GM23338 (cell line): ENCODE results near the gene JUP. TPM values are rescaled to one million over a fixed set of nuclear protein-coding genes. Genes with fewer than 3 reads are reported as not detected.

Source experiments
- ATAC-seq: fragments of 200-7000 bp; cut with Tn5 transposase; 3 replicates; pipeline ENCODE4 v1.9.1; 2020
- DNase-seq: peaks from one replicate; pipeline ENCODE4 v3.0.0-alpha.2; 2015; ENCODE audit warnings: low spot score
- H2AFZ ChIP-seq: fragments of 200-600 bp; sonication (generic); 2 replicates; pipeline ENCODE4 v1.8.0; 2016; ENCODE audit warnings: antibody characterized with exemption, mild to moderate bottlenecking, moderate library complexity
- H3F3A ChIP-seq: fragments of 200-600 bp; sonication (generic); replicated peaks from 2 replicates; pipeline ENCODE4 v1.8.0; 2017; ENCODE audit warnings: antibody characterized with exemption, mixed run types, low read depth
- H3K27ac ChIP-seq: fragments of 200-600 bp; sonication (generic); 2 replicates; pipeline ENCODE4 v1.6.1; 2016; ENCODE audit warnings: low read depth
- H3K27me3 ChIP-seq: fragments of 200-600 bp; sonication (generic); 2 replicates; pipeline ENCODE4 v1.8.0; 2016; ENCODE audit warnings: mild to moderate bottlenecking, mixed run types, moderate library complexity; ENCODE audit not compliant: insufficient read depth
- H3K36me3 ChIP-seq: fragments of 200-600 bp; sonication (generic); 2 replicates; pipeline ENCODE4 v1.8.0; 2016; ENCODE audit warnings: mild to moderate bottlenecking; ENCODE audit not compliant: insufficient read depth
- H3K4me1 ChIP-seq: fragments of 200-600 bp; sonication (generic); 2 replicates; pipeline ENCODE4 v1.8.0; 2016; ENCODE audit warnings: mild to moderate bottlenecking, moderate library complexity; ENCODE audit not compliant: insufficient read depth
- H3K4me2 ChIP-seq: fragments of 200-600 bp; sonication (generic); 2 replicates; pipeline ENCODE4 v1.7.1; 2017; ENCODE audit warnings: mixed run types
- H3K4me3 ChIP-seq: fragments of 200-600 bp; sonication (generic); 2 replicates; pipeline ENCODE4 v1.6.1; 2016; ENCODE audit warnings: mixed run types
- H3K79me2 ChIP-seq: fragments of 200-600 bp; sonication (generic); replicated peaks from 2 replicates; pipeline ENCODE4 v1.8.0; 2017; ENCODE audit warnings: mild to moderate bottlenecking; ENCODE audit not compliant: insufficient read depth
- H3K9me2 ChIP-seq: fragments of 200-600 bp; sonication (generic); 2 replicates; pipeline ENCODE4 v1.8.0; 2017; ENCODE audit not compliant: insufficient read depth
- H4K20me1 ChIP-seq: fragments of 200-600 bp; sonication (generic); replicated peaks from 2 replicates; pipeline ENCODE4 v1.8.0; 2017; ENCODE audit warnings: mild to moderate bottlenecking; ENCODE audit not compliant: insufficient read depth
- H3K27ac Mint-ChIP-seq: 2 replicates; pipeline ENCODE4 v1.8.0; 2020; ENCODE audit warnings: inconsistent platforms, mild to moderate bottlenecking, moderate library complexity, mixed read lengths
- H3K27me3 Mint-ChIP-seq: 3 replicates; pipeline ENCODE4 v1.8.0; 2022; ENCODE audit warnings: low read depth, mild to moderate bottlenecking, moderate library complexity, mixed read lengths, inconsistent platforms; ENCODE audit not compliant: insufficient read depth, poor library complexity
- H3K36me3 Mint-ChIP-seq: 3 replicates; pipeline ENCODE4 v1.8.0; 2021; ENCODE audit warnings: low read depth, mild to moderate bottlenecking, inconsistent platforms, moderate library complexity, mixed read lengths
- H3K4me1 Mint-ChIP-seq: 3 replicates; pipeline ENCODE4 v1.8.0; 2020; ENCODE audit warnings: mild to moderate bottlenecking, inconsistent platforms, mixed read lengths
- H3K4me3 Mint-ChIP-seq: 3 replicates; pipeline ENCODE4 v1.8.0; 2021; ENCODE audit warnings: moderate library complexity, mild to moderate bottlenecking, inconsistent platforms, mixed read lengths
- H3K9me3 Mint-ChIP-seq: 3 replicates; pipeline ENCODE4 v1.8.0; 2020; ENCODE audit warnings: moderate library complexity, mild to moderate bottlenecking, inconsistent platforms, mixed read lengths
- CREB1 ChIP-seq: fragments of 250-450 bp; sonication (Bioruptor Pico); IDR thresholded peaks from 2 replicates; pipeline ENCODE4 v1.5.0; 2020; ENCODE audit warnings: low read depth, mild to moderate bottlenecking, moderate library complexity
- CTCF ChIP-seq, 2 experiments: fragments of 200-600 bp in 1 of 2; sonication (generic) in 1 of 2; conservative IDR thresholded peaks; 2 replicates each; pipeline versions ENCODE4 v1.5.1 to v1.6.1; 2016 to 2017; ENCODE audit warnings: antibody characterized with exemption in 2 of 2, low read depth in 2 of 2, mild to moderate bottlenecking in 2 of 2, moderate library complexity in 1 of 2
- ETS1 ChIP-seq: IDR thresholded peaks from 2 replicates; pipeline ENCODE4 v1.6.1; 2016; ENCODE audit warnings: antibody characterized with exemption
- EZH2 ChIP-seq: fragments of 200-600 bp; sonication (generic); IDR thresholded peaks from one replicate; pipeline ENCODE4 v1.8.0; 2017; ENCODE audit warnings: antibody characterized with exemption, mild to moderate bottlenecking, low read depth; ENCODE audit not compliant: unreplicated experiment
- EZH2phosphoT487 ChIP-seq: fragments of 200-600 bp; sonication (generic); IDR thresholded peaks from one replicate; pipeline ENCODE4 v1.8.1; 2018; ENCODE audit warnings: antibody characterized with exemption; ENCODE audit not compliant: unreplicated experiment
- NANOG ChIP-seq: IDR thresholded peaks from 2 replicates; pipeline ENCODE4 v1.6.1; 2016; ENCODE audit warnings: antibody characterized with exemption, borderline replicate concordance
- POLR2AphosphoS5 ChIP-seq: IDR thresholded peaks from 2 replicates; pipeline ENCODE4 v1.6.1; 2016; ENCODE audit warnings: antibody characterized with exemption, low read depth
- REST ChIP-seq: IDR thresholded peaks from one replicate; pipeline ENCODE4 v1.6.1; 2018; ENCODE audit warnings: antibody characterized with exemption; ENCODE audit not compliant: unreplicated experiment
- STAT1 ChIP-seq: IDR thresholded peaks from one replicate; pipeline ENCODE4 v1.6.1; 2016; ENCODE audit warnings: antibody characterized with exemption; ENCODE audit not compliant: unreplicated experiment
- ZNF114 ChIP-seq: fragments of 250-450 bp; sonication (Bioruptor Pico); IDR thresholded peaks from 2 replicates; pipeline ENCODE4 v1.5.0; 2020; ENCODE audit warnings: mild to moderate bottlenecking, moderate library complexity
- ZNF331 ChIP-seq: fragments of 250-450 bp; sonication (Bioruptor Pico); IDR thresholded peaks from 2 replicates; pipeline ENCODE4 v1.5.0; 2020; ENCODE audit warnings: low read depth, mild to moderate bottlenecking, moderate library complexity
- polyA plus RNA-seq: library from polyadenylated mRNA; unstranded; fragments of >200 nt; fragmentation: Nextera tagmentation; extraction: Ambion mirVana; gene quantifications from 2 replicates; pipeline ENCODE4 v1.2.1, GENCODE V29; 2016
- total RNA-seq: library from RNA; depleted of rRNA; stranded (reverse); fragments of >200 nt; shearing (Covaris generic); gene quantifications from 2 replicates; pipeline ENCODE4 v1.2.3, GENCODE V29; 2014

The JUP gene
- total and polyA plus RNA-seq, 2 experiments from 2014 or later, result 45.5 to 177 TPM

GRCh38 chr17:41763327-41763726 is 23.2 kb downstream of the JUP start:
- Mint-ChIP-seq H3K4me1 (no peaks in the 10 kb centered on the region), H3K36me3 (peaks cover 97% of the 10 kb centered on the region), H3K27ac (no peak overlapping the region), H3K27me3 (no peaks in the 10 kb centered on the region), H3K4me3 (no peak overlapping the region), H3K9me3 (no peaks in the 10 kb centered on the region)
- Histone ChIP-seq H3F3A (0 out of 2 replicates have a peak, but pooled peaks cover 2% of the 10 kb centered on the region), H3K4me1 (no peaks in the 10 kb centered on the region), H3K27me3 (no peaks in the 10 kb centered on the region), H3K4me2 (no peak overlapping the region), H3K36me3 (peaks cover 27% of the 10 kb centered on the region), H3K79me2 (no peaks in the 10 kb centered on the region), H3K4me3 (no peak overlapping the region), H2AFZ (no peak overlapping the region), H3K9me2 (no peaks in the 10 kb centered on the region), H3K27ac (no peak overlapping the region), H4K20me1 (0 out of 2 replicates have a peak, but pooled peaks cover 3% of the 10 kb centered on the region)
- TF ChIP-seq REST (no peak), CREB1 (no peak), EZH2phosphoT487 (no peak), POLR2AphosphoS5 (no peak), ZNF331 (no peak), ZNF114 (no peak), STAT1 (no peak), NANOG (no peak)
- ATAC-seq, result no peak
- no peak for DNase-seq

GRCh38 chr17:41762841-41763240 is 23.7 kb downstream of the JUP start:
- no peak overlapping the region for H3K27ac ChIP-seq
- peaks cover 4% of the 10 kb centered on the region; the same call in 1 of the 2 replicates for H3F3A ChIP-seq
- ATAC-seq (no peak), DNase-seq (no peak)
- Mint-ChIP-seq H3K9me3 (no peaks in the 10 kb centered on the region), H3K4me1 (no peaks in the 10 kb centered on the region), H3K4me3 (no peak overlapping the region), H3K27me3 (no peaks in the 10 kb centered on the region), H3K27ac (no peak overlapping the region), H3K36me3 (peaks cover 97% of the 10 kb centered on the region)
- H3K36me3 ChIP-seq, result peaks cover 25% of the 10 kb centered on the region
- peaks cover 7% of the 10 kb centered on the region; the same call in 1 of the 2 replicates for H4K20me1 ChIP-seq
- H3K4me2 ChIP-seq, result no peak overlapping the region
- no peak overlapping the region for H2AFZ ChIP-seq
- H3K27me3 ChIP-seq, result no peaks in the 10 kb centered on the region
- H3K9me2 ChIP-seq, result no peaks in the 10 kb centered on the region
- H3K4me1 ChIP-seq, result no peaks in the 10 kb centered on the region
- no peak overlapping the region for H3K4me3 ChIP-seq
- no peaks in the 10 kb centered on the region for H3K79me2 ChIP-seq
- TF ChIP-seq CTCF (conservative IDR thresholded peaks at IDR 0.05; ENCODE audit: low read depth in 2 of 2) (no peak), POLR2AphosphoS5 (no peak), EZH2phosphoT487 (no peak), EZH2 (no peak), STAT1 (no peak), NANOG (no peak), ETS1 (no peak), REST (no peak)
